K562 (cell line): Measurements from ENCODE around the gene NADK. TPM values are rescaled to one million over a fixed set of nuclear protein-coding genes. Genes with fewer than 3 reads are reported as not detected.
A peak's percentile ranks its signal among the peaks of the same experiment; 100 is the strongest.

Experiments used
- ATF1 ChIP-seq, 2 experiments: fragments of 450-650 bp in 1 of 2; IDR thresholded peaks; 2 replicates each; pipeline ENCODE4 v1.6.1; 2016; ENCODE audit warnings: missing compliant biosample characterization in 1 of 2, missing genetic modification characterization in 1 of 2
- CUX1 ChIP-seq: fragments of 200-800 bp; sonication (Bioruptor generic); IDR thresholded peaks from 2 replicates; pipeline ENCODE4 v1.6.1; 2016; ENCODE audit warnings: missing genetic modification characterization, missing compliant biosample characterization
- MAZ ChIP-seq, 2 experiments: fragments of 450-650 bp in 1 of 2; sonication (generic) in 1 of 2; formaldehyde crosslinking; IDR thresholded peaks in 1 of 2; conservative IDR thresholded peaks in 1 of 2; 2 replicates each; pipeline versions ENCODE4 v1.4.0 to v1.5.0; 2020; ENCODE audit warnings: mild to moderate bottlenecking in 1 of 2, missing genetic modification reagents in 1 of 2
- NR0B1 ChIP-seq: fragments of 450-650 bp; IDR thresholded peaks from one replicate; pipeline ENCODE4 v1.6.1; 2018; ENCODE audit warnings: mild to moderate bottlenecking, moderate library complexity; ENCODE audit not compliant: partially characterized antibody
- RBM14 ChIP-seq: fragments of 200-400 bp; formaldehyde crosslinking; IDR thresholded peaks from 2 replicates; pipeline ENCODE4 v1.6.1; 2018; ENCODE audit warnings: low read depth, mild to moderate bottlenecking, low read length, moderate library complexity, borderline replicate concordance; ENCODE audit not compliant: insufficient read depth
- ZNF133 ChIP-seq: fragments of 250-450 bp; sonication (Bioruptor Pico); IDR thresholded peaks from 2 replicates; pipeline ENCODE4 v1.4.0; 2020; ENCODE audit warnings: mild to moderate bottlenecking
- ZNF165 ChIP-seq: fragments of 250-450 bp; sonication (Bioruptor Pico); IDR thresholded peaks from 2 replicates; pipeline ENCODE4 v1.4.0; 2020; ENCODE audit warnings: borderline replicate concordance
- polyA plus RNA-seq, 8 experiments: library from polyadenylated mRNA; depleted of rRNA in 4 of 8; stranded (reverse) in 5 of 8; unstranded in 3 of 8; fragments of >200 nt; fragmentation: Nextera tagmentation in 2 of 8; fragmentation: Illumina TruSeq in 1 of 8; extraction: Ambion mirVana in 2 of 8; extraction: Trizol in 1 of 8; gene quantifications; 2 replicates each; pipeline versions ENCODE4 v1.2.1 to v1.2.3, GENCODE V29; 2011 to 2014; ENCODE audit warnings: inconsistent platforms in 1 of 8, missing spikeins in 1 of 8
- total RNA-seq, 7 experiments: library from RNA; depleted of rRNA in 6 of 7; stranded (reverse); fragments of >200 nt in 6 of 7; fragmentation: Illumina TruSeq in 2 of 7; extraction: Trizol in 2 of 7; gene quantifications; 2 replicates each; pipeline versions ENCODE4 v1.2.1 to v1.2.3, GENCODE V29; 2011 to 2021; ENCODE audit warnings: low replicate concordance in 1 of 7
- TF ChIP-seq, protein P1 (sequence below), 2 experiments: fragments of 450-650 bp; IDR thresholded peaks; 2 replicates each; pipeline ENCODE4 v1.6.1; 2016; ENCODE audit warnings: mild to moderate bottlenecking in 2 of 2, borderline replicate concordance in 1 of 2, low read depth in 1 of 2, moderate library complexity in 1 of 2

NADK gene
- total and polyA plus RNA-seq, 9 of the 15 experiments (the other 6 are each of a cell fraction or from before 2014, with no cell fraction given), result 1.5 to 135 (median 75.1) TPM

DNA sequence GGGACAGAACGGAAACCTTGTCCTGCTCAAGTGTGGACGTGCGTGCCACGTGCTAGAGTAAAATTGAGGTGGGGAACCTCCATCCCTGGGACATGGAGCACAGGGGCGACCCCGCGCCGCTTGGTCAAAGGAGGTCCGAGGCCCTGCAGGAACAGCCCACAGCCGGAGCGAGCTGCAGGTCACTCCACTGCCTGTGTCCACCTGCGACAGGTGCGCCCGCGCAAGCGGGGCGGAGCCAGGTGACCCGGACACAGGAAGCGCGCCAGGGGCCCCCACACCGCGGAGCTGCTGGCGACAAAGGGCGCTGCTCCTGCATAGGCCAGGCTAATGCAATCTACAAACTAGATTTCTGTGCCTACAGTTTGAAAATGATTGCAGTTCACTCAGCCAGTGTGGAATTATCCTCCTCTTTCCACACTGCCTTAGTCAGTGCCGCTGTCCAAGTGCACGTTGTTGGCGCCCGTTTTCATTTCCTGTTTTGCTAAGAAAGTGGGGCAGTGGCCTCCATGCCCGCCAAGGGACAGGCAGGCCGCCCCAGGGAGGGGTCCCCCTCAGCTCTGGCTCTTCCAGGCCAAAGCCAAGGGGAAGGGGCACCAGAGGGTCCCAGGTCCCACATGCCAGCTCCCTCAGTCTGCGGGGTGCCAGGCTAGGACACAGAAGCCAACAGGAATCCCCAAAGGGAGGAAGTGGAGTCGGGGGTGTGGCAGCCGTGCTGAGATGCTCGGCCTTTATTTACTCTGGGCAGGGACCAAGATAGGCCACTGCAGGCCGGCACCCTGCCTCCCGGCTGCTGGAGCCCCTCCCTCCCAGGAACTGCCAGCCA is 4.3 kb upstream of the NADK start (continued):
- TF ChIP-seq CUX1 (CRISPR knock-in tag), result no peak
- TF ChIP-seq, protein P1, sequence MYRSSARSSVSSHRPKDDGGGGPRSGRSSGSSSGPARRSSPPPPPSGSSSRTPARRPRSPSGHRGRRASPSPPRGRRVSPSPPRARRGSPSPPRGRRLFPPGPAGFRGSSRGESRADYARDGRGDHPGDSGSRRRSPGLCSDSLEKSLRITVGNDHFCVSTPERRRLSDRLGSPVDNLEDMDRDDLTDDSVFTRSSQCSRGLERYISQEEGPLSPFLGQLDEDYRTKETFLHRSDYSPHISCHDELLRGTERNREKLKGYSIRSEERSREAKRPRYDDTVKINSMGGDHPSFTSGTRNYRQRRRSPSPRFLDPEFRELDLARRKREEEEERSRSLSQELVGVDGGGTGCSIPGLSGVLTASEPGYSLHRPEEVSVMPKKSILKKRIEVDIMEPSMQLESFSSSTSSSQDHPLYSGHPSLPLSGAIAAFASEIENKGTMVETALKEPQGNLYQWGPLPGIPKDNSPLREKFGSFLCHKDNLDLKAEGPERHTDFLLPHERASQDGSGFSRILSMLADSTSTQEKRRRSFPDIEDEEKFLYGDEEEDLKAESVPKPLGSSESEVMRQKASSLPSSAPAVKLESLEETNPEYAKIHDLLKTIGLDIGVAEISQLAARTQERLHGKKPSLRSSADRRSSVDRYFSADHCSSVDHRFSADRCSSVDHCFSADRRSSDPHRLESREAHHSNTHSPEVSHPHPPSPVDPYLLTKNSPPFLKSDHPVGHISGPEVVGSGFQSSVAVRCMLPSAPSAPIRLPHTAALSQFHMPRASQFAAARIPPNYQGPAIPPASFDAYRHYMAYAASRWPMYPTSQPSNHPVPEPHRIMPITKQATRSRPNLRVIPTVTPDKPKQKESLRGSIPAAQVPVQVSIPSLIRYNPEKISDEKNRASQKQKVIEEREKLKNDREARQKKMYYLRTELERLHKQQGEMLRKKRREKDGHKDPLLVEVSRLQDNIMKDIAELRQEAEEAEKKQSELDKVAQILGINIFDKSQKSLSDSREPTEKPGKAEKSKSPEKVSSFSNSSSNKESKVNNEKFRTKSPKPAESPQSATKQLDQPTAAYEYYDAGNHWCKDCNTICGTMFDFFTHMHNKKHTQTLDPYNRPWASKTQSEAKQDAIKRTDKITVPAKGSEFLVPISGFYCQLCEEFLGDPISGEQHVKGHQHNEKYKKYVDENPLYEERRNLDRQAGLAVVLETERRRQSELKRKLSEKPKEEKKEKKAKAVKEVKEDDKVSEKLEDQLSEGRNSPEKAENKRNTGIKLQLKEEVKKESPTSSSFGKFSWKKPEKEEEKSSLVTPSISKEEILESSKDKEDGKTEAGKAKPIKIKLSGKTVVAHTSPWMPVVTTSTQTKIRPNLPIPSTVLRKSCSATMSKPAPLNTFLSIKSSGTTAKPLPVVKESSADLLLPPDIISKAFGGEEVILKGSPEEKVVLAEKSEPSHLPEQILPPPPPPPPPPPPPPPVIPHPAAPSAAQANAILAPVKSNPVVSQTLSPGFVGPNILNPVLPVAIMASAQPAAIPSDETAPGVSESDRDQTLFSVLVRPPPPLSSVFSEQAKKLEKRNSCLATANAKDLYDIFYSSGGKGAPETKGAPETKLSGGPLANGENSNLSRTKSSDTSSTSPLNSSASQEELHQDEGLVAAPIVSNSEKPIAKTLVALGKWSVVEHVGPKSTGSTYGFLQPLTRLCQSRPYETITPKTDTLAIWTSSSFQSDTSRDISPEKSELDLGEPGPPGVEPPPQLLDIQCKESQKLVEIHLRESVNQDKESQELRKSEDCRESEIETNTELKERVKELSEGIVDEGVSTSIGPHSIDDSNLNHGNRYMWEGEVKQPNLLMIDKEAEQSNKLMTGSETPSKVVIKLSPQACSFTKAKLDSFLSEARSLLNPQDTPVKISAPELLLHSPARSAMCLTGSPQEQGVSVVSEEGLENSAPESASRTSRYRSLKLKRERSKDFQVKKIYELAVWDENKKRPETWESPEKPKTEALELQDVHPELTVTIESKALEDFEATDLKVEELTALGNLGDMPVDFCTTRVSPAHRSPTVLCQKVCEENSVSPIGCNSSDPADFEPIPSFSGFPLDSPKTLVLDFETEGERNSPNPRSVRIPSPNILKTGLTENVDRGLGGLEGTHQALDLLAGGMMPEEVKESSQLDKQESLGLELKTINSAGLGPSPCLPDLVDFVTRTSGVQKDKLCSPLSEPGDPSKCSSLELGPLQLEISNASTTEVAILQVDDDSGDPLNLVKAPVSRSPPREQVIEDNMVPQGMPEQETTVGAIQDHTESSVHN (IDR thresholded peaks at IDR 0.05; ENCODE audit: borderline replicate concordance in 1 of 2, low read depth in 1 of 2), result no peak
- peak in 1 of 2 experiments; percentile 1; a peak in 1 of 4 replicates for TF ChIP-seq MAZ (CRISPR knock-in tag; conservative IDR thresholded peaks at IDR 0.05 in 1 of 2, IDR thresholded peaks at IDR 0.05 in 1 of 2)
- TF ChIP-seq NR0B1, result no peak
- no peak for TF ChIP-seq ATF1 (CRISPR knock-in tag; IDR thresholded peaks at IDR 0.05)
- TF ChIP-seq ATF1 (tag; IDR thresholded peaks at IDR 0.05), result peak; percentile 45; the same call in 1 of the 2 replicates
- TF ChIP-seq ZNF165 (CRISPR knock-in tag), result no peak
- no peak for TF ChIP-seq RBM14
- TF ChIP-seq ZNF133 (CRISPR knock-in tag), result no peak
